IMR-90 (cell line): ENCODE data around the gene SRRM2. TPM values are rescaled to one million over a fixed set of nuclear protein-coding genes. Genes with fewer than 3 reads are reported as not detected.

ENCODE experiments used
- ATAC-seq: fragments of 200-7000 bp; cut with Tn5 transposase; 2 replicates; pipeline ENCODE4 v1.9.1; 2020; ENCODE audit warnings: low read depth, mild to moderate bottlenecking, moderate library complexity
- BruUV-seq: library from RNA; stranded (reverse); fragments of 400-500 nt; replicated peaks from 2 replicates; lab custom pipeline; 2021; lab: Mats Ljungman, UMichigan
- CTCF ChIA-PET: fragments of 300-600 bp; formaldehyde crosslinking; extraction: SDS; loops from one replicate; lab custom pipeline; 2021; ENCODE audit warnings: antibody characterized with exemption; lab: Yijun Ruan, JAX
- POLR2A ChIA-PET: fragments of 300-600 bp; sonication (Branson Sonifier 250); formaldehyde crosslinking; loops from one replicate; lab custom pipeline; 2022; ENCODE audit warnings: antibody characterized with exemption; ENCODE audit not compliant: unreplicated experiment; lab: Charles Lee
- DNase-seq: peaks from one replicate; pipeline ENCODE4 v3.0.0; 2013
- H2AFZ ChIP-seq: replicated peaks from 2 replicates; pipeline ENCODE3; 2013; ENCODE audit warnings: low read length, mild to moderate bottlenecking; ENCODE audit not compliant: poor library complexity
- H2AK5ac ChIP-seq: 2 replicates; pipeline ENCODE4 v1.6.1; 2013; ENCODE audit warnings: low read depth, low read length, inconsistent platforms
- H2AK9ac ChIP-seq: replicated peaks from 2 replicates; pipeline ENCODE3; 2013; ENCODE audit warnings: mild to moderate bottlenecking, low read depth, low read length, moderate library complexity; ENCODE audit not compliant: poor library complexity
- H2BK120ac ChIP-seq: 2 replicates; pipeline ENCODE4 v1.6.1; 2013; ENCODE audit warnings: low read depth, low read length, inconsistent platforms
- H2BK15ac ChIP-seq: 3 replicates; pipeline ENCODE4 v1.6.1; 2013; ENCODE audit warnings: low read depth, low read length, inconsistent platforms
- H2BK20ac ChIP-seq: 2 replicates; pipeline ENCODE4 v1.6.1; 2013; ENCODE audit warnings: low read depth, mild to moderate bottlenecking, inconsistent platforms, low read length, moderate library complexity
- H2BK5ac ChIP-seq: 2 replicates; pipeline ENCODE4 v1.6.1; 2013; ENCODE audit warnings: mild to moderate bottlenecking, low read depth, low read length, inconsistent platforms; ENCODE audit not compliant: poor library complexity, severe bottlenecking
- H3K14ac ChIP-seq: replicated peaks from 2 replicates; pipeline ENCODE4 v1.6.1; 2013; ENCODE audit warnings: low read depth, low read length, inconsistent platforms
- H3K18ac ChIP-seq: 2 replicates; pipeline ENCODE4 v1.6.1; 2013; ENCODE audit warnings: low read depth, low read length, control low read depth
- H3K23ac ChIP-seq: 2 replicates; pipeline ENCODE4 v1.6.1; 2013; ENCODE audit warnings: low read depth, low read length, inconsistent platforms
- H3K27ac ChIP-seq: 2 replicates; pipeline ENCODE4 v1.5.1; 2013; ENCODE audit warnings: mild to moderate bottlenecking, control low read depth, low read length; ENCODE audit not compliant: insufficient read depth
- H3K27me3 ChIP-seq: 2 replicates; pipeline ENCODE4 v1.6.1; 2013; ENCODE audit warnings: low read length; ENCODE audit not compliant: control insufficient read depth, insufficient read depth
- H3K36me3 ChIP-seq: 2 replicates; pipeline ENCODE4 v1.6.1; 2013; ENCODE audit warnings: low read length, mixed read lengths; ENCODE audit not compliant: control insufficient read depth, insufficient read depth
- H3K4ac ChIP-seq: 2 replicates; pipeline ENCODE4 v1.6.1; 2013; ENCODE audit warnings: low read depth, low read length, inconsistent platforms
- H3K4me1 ChIP-seq: 2 replicates; pipeline ENCODE4 v1.6.1; 2013; ENCODE audit warnings: low read length, mixed read lengths; ENCODE audit not compliant: control insufficient read depth, insufficient read depth
- H3K4me2 ChIP-seq: 2 replicates; pipeline ENCODE4 v1.6.1; 2013; ENCODE audit warnings: low read depth, mild to moderate bottlenecking, control low read depth, low read length, moderate library complexity
- H3K4me3 ChIP-seq: 2 replicates; pipeline ENCODE4 v1.5.1; 2013; ENCODE audit warnings: low read depth, mild to moderate bottlenecking, control low read depth, low read length, moderate library complexity; ENCODE audit not compliant: insufficient read depth
- H3K56ac ChIP-seq: 2 replicates; pipeline ENCODE4 v1.6.1; 2013; ENCODE audit warnings: low read length, inconsistent platforms; ENCODE audit not compliant: insufficient read depth; ENCODE audit errors: extremely low read depth
- H3K79me1 ChIP-seq, 2 experiments: 2 replicates each; pipeline ENCODE4 v1.6.1; 2013; ENCODE audit warnings: low read length in 2 of 2, inconsistent platforms in 1 of 2, low read depth in 1 of 2
- H3K9ac ChIP-seq: 2 replicates; pipeline ENCODE4 v1.6.1; 2013; ENCODE audit warnings: low read depth, low read length, control low read depth
- H3K9me1 ChIP-seq: 2 replicates; pipeline ENCODE4 v1.6.1; 2013; ENCODE audit warnings: low read length, inconsistent platforms; ENCODE audit not compliant: insufficient read depth
- H3K9me3 ChIP-seq: 2 replicates; pipeline ENCODE4 v1.6.1; 2013; ENCODE audit warnings: low read length; ENCODE audit not compliant: control insufficient read depth, insufficient read depth
- H4K20me1 ChIP-seq: 2 replicates; pipeline ENCODE4 v1.6.1; 2013; ENCODE audit warnings: low read length, inconsistent platforms; ENCODE audit not compliant: insufficient read depth
- H4K5ac ChIP-seq: 2 replicates; pipeline ENCODE4 v1.6.1; 2013; ENCODE audit warnings: mild to moderate bottlenecking, low read depth, low read length, control low read depth
- H4K8ac ChIP-seq, 2 experiments: 2 replicates each; pipeline ENCODE4 v1.6.1; 2013; ENCODE audit warnings: low read depth in 2 of 2, low read length in 2 of 2, control low read depth in 1 of 2, inconsistent platforms in 1 of 2
- H4K91ac ChIP-seq: 2 replicates; pipeline ENCODE4 v1.6.1; 2013; ENCODE audit warnings: low read depth, low read length, inconsistent platforms; ENCODE audit not compliant: insufficient read depth
- MAFK ChIP-seq: IDR thresholded peaks from 2 replicates; pipeline ENCODE4 v1.6.1; 2012; ENCODE audit warnings: low read depth, low read length, improper control_type of control experiment
- RAD21 ChIP-seq: IDR thresholded peaks from 2 replicates; pipeline ENCODE4 v1.6.1; 2012; ENCODE audit warnings: low read length, improper control_type of control experiment
- USF2 ChIP-seq: fragments of 150-350 bp; IDR thresholded peaks from 2 replicates; pipeline ENCODE4 v1.6.1; 2017; ENCODE audit warnings: mild to moderate bottlenecking, antibody characterized with exemption, low read length, low read depth
- WGBS, 2 experiments: methylation state at CpG; one replicate each; pipeline versions ENCODE4 v1.1.5 to v1.1.7; 2013; ENCODE audit warnings: missing lambda C conversion rate in 2 of 2; ENCODE audit not compliant: insufficient read length in 1 of 2; ENCODE audit errors: extremely low coverage in 2 of 2; 5-methylcytosine and 5-hydroxymethylcytosine counted together
- dilution Hi-C: fragments of 300-500 bp; cut with HindIII; formaldehyde crosslinking; loops from one replicate; pipeline ENCODE4 v1.14.3; 2018; ENCODE audit warnings: low sequenced_read_pairs; ENCODE audit not compliant: unreplicated experiment
- in situ Hi-C: fragments of 300-500 bp; cut with MboI; formaldehyde crosslinking; loops from 3 replicates; pipeline ENCODE4 v1.14.3; 2019; ENCODE audit warnings: low sequenced_read_pairs, inconsistent platforms, mixed read lengths
- intact Hi-C: fragments of 100-400 bp; cut with micrococcal nuclease; formaldehyde crosslinking; loops from 2 replicates; pipeline ENCODE4 v1.10.0; 2022
- polyA plus RNA-seq, 3 experiments: library from polyadenylated mRNA; depleted of rRNA; stranded (reverse); fragments of >200 nt; gene quantifications; 2 replicates each; pipeline ENCODE4 v1.2.3, GENCODE V29; 2012; ENCODE audit warnings: low replicate concordance in 1 of 3
- total RNA-seq: library from RNA; depleted of rRNA; stranded (reverse); fragments of >200 nt; gene quantifications from 2 replicates; pipeline ENCODE4 v1.2.3, GENCODE V29; 2012
- TF ChIP-seq, protein P1 (sequence below): fragments of 150-350 bp; IDR thresholded peaks from 2 replicates; pipeline ENCODE4 v1.6.1; 2016; ENCODE audit warnings: low read depth, mild to moderate bottlenecking, low read length, moderate library complexity, borderline replicate concordance

The SRRM2 gene
- total and polyA plus RNA-seq, 2 of the 4 experiments (the other 2 are of a cell fraction): 20.3 to 300 TPM

DNA sequence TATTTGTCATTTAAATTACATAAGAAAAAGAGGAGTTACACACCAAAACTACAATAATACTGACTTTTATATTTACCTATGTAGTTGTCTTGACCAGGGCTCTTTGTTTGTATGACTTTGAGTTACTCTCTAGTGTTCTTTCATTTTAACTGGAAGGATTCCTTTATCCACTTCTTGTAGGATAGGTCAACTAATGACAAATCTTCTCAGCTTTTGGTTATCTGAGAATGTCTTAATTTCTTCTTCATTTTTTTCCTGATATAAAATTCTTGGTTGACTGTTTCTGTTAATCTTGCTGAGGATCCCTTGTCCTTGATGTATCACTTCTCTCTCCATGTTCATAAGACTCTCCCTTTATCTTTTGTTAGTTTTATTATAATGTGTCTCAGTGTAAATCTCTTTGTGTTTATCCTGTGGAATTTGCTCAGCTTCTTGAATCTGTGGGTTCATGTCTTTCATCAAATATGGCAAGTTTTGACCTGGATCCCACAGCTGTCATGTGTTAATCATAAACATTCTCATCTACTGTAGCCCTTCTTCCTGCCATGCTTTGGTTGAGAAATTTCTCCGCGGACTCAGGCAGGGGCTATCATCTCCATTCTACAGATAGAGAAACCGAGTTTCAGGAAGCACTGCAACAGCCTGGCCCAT, 51.2 kb downstream of the SRRM2 start:
- in situ Hi-C loops: no loop called here
- Histone ChIP-seq H4K91ac (no peak overlapping the region), H3K18ac (no peak overlapping the region), H3K79me1 (no peaks in the 10 kb centered on the region), H2BK15ac (no peak overlapping the region), H2AFZ (no peak overlapping the region), H3K56ac (no peak overlapping the region), H3K27ac (no peak overlapping the region), H2BK5ac (no peak overlapping the region), H3K9ac (no peak overlapping the region), H3K9me1 (no peaks in the 10 kb centered on the region), H2BK120ac (no peak overlapping the region), H3K9me3 (peaks cover 22% of the 10 kb centered on the region), H4K5ac (no peak overlapping the region), H2AK9ac (no peak overlapping the region), H3K36me3 (no peaks in the 10 kb centered on the region), H3K4ac (no peak overlapping the region), H3K14ac (no peak overlapping the region), H3K4me3 (no peak overlapping the region), H3K27me3 (peaks cover 31% of the 10 kb centered on the region), H2AK5ac (no peak overlapping the region), H3K4me2 (no peak overlapping the region), H3K23ac (no peak overlapping the region), H4K20me1 (no peaks in the 10 kb centered on the region), H3K4me1 (no peaks in the 10 kb centered on the region), H2BK20ac (no peak overlapping the region), H4K8ac (no peak overlapping the region)
- ChIA-PET CTCF (no interaction called here), POLR2A (no interaction called here)
- intact Hi-C loops: no loop called here
- no peak for ATAC-seq
- dilution Hi-C loops: no loop called here
- WGBS, 2 experiments: no CpG with 5 or more reads among the region's 3 CpGs
- TF ChIP-seq, protein P1, sequence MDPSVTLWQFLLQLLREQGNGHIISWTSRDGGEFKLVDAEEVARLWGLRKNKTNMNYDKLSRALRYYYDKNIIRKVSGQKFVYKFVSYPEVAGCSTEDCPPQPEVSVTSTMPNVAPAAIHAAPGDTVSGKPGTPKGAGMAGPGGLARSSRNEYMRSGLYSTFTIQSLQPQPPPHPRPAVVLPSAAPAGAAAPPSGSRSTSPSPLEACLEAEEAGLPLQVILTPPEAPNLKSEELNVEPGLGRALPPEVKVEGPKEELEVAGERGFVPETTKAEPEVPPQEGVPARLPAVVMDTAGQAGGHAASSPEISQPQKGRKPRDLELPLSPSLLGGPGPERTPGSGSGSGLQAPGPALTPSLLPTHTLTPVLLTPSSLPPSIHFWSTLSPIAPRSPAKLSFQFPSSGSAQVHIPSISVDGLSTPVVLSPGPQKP: no peak
- TF ChIP-seq MAFK: no peak
- no peak for TF ChIP-seq RAD21
- TF ChIP-seq USF2: no peak
- no peak for DNase-seq
- no TSS peak for BruUV-seq
